A549 (cell line): ENCODE results near the gene ARL11.

Experiments
- CHD2 ChIP-seq: fragments of 150-350 bp; IDR thresholded peaks from 2 replicates; pipeline ENCODE4 v1.6.1; 2014; ENCODE audit warnings: low read length; ENCODE audit not compliant: partially characterized antibody
- CTCF ChIP-seq: fragments of >200 bp; sonication (Bioruptor Twin); formaldehyde crosslinking; IDR thresholded peaks from 3 replicates; pipeline ENCODE4 v1.5.1; 2016
- EP300 ChIP-seq, 2 experiments: fragments of >200 bp; sonication (Bioruptor Twin); formaldehyde crosslinking; IDR thresholded peaks; 2 replicates in 1 of 2; 3 replicates in 1 of 2; pipeline ENCODE4 v1.6.1; 2016 to 2017
- KDM1A ChIP-seq: fragments of 200-600 bp; sonication (generic); IDR thresholded peaks from 2 replicates; pipeline ENCODE4 v1.6.1; 2016; ENCODE audit warnings: low read depth, mild to moderate bottlenecking
- POLR2A ChIP-seq: IDR thresholded peaks from 2 replicates; pipeline ENCODE4 v1.6.1; 2012; ENCODE audit warnings: mild to moderate bottlenecking, low read length
- POLR2AphosphoS2 ChIP-seq: conservative IDR thresholded peaks from 2 replicates; pipeline ENCODE4 v1.6.1; 2012; ENCODE audit warnings: low read length, improper control_type of control experiment, inconsistent platforms
- RCOR1 ChIP-seq: fragments of 150-350 bp; IDR thresholded peaks from 2 replicates; pipeline ENCODE4 v1.6.1; 2014; ENCODE audit warnings: antibody characterized with exemption, low read length, low read depth
- REST ChIP-seq: fragments of 200-600 bp; sonication (generic); IDR thresholded peaks from 2 replicates; pipeline ENCODE4 v1.6.1; 2016; ENCODE audit warnings: antibody characterized with exemption, mild to moderate bottlenecking, moderate library complexity
- RFX5 ChIP-seq: fragments of 450-650 bp; IDR thresholded peaks from 2 replicates; pipeline ENCODE4 v1.7.1; 2014; ENCODE audit warnings: antibody characterized with exemption, mild to moderate bottlenecking, moderate library complexity
- RNF2 ChIP-seq: fragments of 200-600 bp; sonication (generic); IDR thresholded peaks from 2 replicates; pipeline ENCODE4 v1.6.1; 2016; ENCODE audit warnings: low read depth, mild to moderate bottlenecking, antibody characterized with exemption, moderate library complexity, borderline replicate concordance

- no peak for TF ChIP-seq POLR2A
- no peak for TF ChIP-seq CTCF
- TF ChIP-seq EP300 (IDR thresholded peaks at IDR 0.05): no peak
- TF ChIP-seq RFX5: no peak
- TF ChIP-seq REST: no peak
- no peak for TF ChIP-seq POLR2AphosphoS2
- no peak for TF ChIP-seq KDM1A
- TF ChIP-seq RCOR1: no peak
- TF ChIP-seq CHD2: no peak
- TF ChIP-seq RNF2: no peak
Measured at GRCh38 chr13:49615836-49616675, 12.3 kb upstream of the ARL11 start.
